Right cardiac atrium (tissue), 5 donors: ENCODE data around the gene ANXA4. TPM values are rescaled to one million over a fixed set of nuclear protein-coding genes. Genes with fewer than 3 reads are reported as not detected.
"Not testable (repeated sequence)": the region's sequence is repeated elsewhere in the genome, so short reads cannot be mapped to it uniquely, and the experiment has no call there.

Experiments used
- ATAC-seq, 2 donors: fragments of 200-7000 bp; cut with Tn5 transposase; one replicate each; pipeline versions ENCODE4 v1.8.0 to v1.9.1; 2020; ENCODE audit warnings: moderate library complexity in 2 of 2, mild to moderate bottlenecking in 1 of 2
- DNase-seq, 3 donors: peaks; one replicate each; pipeline ENCODE4 v3.0.0-alpha.2; 2020
- H3K27ac ChIP-seq: one replicate; pipeline ENCODE4 v1.5.1; 2013; ENCODE audit warnings: mild to moderate bottlenecking, low read length, control low read depth, moderate library complexity
- H3K27me3 ChIP-seq: one replicate; pipeline ENCODE4 v1.6.1; 2013; ENCODE audit not compliant: control insufficient read depth, insufficient read depth
- H3K4me1 ChIP-seq: one replicate; pipeline ENCODE4 v1.6.1; 2013; ENCODE audit warnings: low read length; ENCODE audit not compliant: control insufficient read depth, insufficient read depth
- H3K4me3 ChIP-seq: one replicate; pipeline ENCODE4 v1.5.1; 2013; ENCODE audit warnings: low read length, control low read depth
- H3K9me3 ChIP-seq: one replicate; pipeline ENCODE4 v1.6.1; 2013; ENCODE audit warnings: low read length; ENCODE audit not compliant: control insufficient read depth
- WGBS: extraction: QIAGEN DNeasy Blood & Tissue Kit; methylation state at CpG from one replicate; pipeline ENCODE4 v1.1.7; 2013; 5-methylcytosine and 5-hydroxymethylcytosine counted together
- intact Hi-C, 4 donors: fragments of 100-400 bp; cut with DNase I; formaldehyde crosslinking; loops; one replicate each; pipeline versions ENCODE4 v1.11.0 to v1.14.0; 2022 to 2023
- polyA plus RNA-seq: library from polyadenylated mRNA; stranded (reverse); fragments of 200-250 nt; gene quantifications from one replicate; pipeline ENCODE4 v1.2.3, GENCODE V29; 2013
- total RNA-seq, 4 donors: library from RNA; stranded (reverse); fragmentation: NEBNext Ultra II Directional; extraction: Animal tissue kit (Norgen Biotek cat#: 25700); gene quantifications; one replicate each; pipeline ENCODE4 v1.2.1, GENCODE V29; 2021
- donor health status: healthy with polysubstance abuse.
- donor health status: DM: no; HTN: yes; CAD: no.
- donor health status: DM: no; HTN: no; CAD: no.
- donor health status: DM: no; HTN: yes; CAD: no; lungs with severe emphysema.
- donor health status: DM: yes; HTN: yes; CAD: no.

Gene ANXA4
- total and polyA plus RNA-seq, 5 donors = 15.4 to 43.7 (median 27.3) TPM

DNA sequence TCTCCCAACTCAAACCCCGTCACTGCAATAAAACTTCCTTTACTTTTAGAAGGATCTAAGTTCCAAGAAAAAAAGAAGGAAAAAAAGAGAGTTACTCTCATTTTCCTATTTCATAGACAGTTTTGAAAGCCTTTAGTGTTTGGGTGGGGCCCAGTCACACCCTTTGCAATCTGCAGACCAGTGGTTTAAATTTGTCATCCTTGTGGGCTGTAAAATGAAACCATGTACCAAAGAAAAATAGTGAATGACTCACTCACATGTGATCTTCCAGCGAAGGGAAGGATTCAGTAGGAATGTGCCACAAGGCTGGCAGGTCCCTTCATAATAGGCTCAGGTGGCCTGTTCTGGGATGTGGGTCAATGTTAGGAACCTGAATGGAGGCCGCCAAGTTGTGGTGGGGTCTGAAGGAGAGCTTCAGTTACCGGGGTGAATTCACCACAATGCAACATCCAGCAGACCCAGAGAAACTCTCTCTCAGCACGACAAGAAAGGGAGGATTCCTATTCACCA lies 28.3 kb downstream of the ANXA4 start:
- DNase-seq (peak in 1 of 3 donors; percentile 51), ATAC-seq (peak; percentile 77 to 91)
- Histone ChIP-seq H3K4me1 (peaks cover 6% of the 10 kb centered on the region), H3K27ac (no peak overlapping the region), H3K9me3 (no peaks in the 10 kb centered on the region), H3K27me3 (no peaks in the 10 kb centered on the region), H3K4me3 (no peak overlapping the region)
- intact Hi-C loops = no loop called here
- WGBS = 77% methylated on average over 5 of the region's 5 CpGs

DNA sequence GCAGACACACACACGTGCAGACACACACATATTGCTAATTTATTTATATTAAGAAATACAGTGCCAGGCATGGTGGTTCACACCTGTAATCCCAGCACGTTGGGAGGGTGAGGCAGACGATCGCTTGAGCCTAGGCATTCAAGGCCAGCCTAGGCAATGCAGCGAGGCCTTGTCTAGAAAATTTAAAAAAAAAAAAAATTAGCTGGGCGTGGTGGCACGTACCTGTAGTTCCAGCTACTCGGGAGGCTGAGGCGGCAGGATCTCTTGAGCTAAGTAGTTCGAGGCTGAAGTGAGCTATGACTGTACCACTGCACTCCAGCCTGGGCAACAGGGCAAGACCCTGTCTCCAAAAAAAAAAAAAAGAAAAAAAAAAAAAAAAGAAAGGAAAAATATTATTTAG lies 28.8 kb downstream of the ANXA4 start:
- no peak for ATAC-seq
- intact Hi-C loops = no loop called here
- 97% methylated on average over 10 of the region's 10 CpGs for WGBS
- Histone ChIP-seq H3K9me3 (no peaks in the 10 kb centered on the region), H3K27ac (no peak overlapping the region), H3K4me1 (peaks cover 6% of the 10 kb centered on the region), H3K27me3 (no peaks in the 10 kb centered on the region), H3K4me3 (no peak overlapping the region)
- no peak for DNase-seq

DNA sequence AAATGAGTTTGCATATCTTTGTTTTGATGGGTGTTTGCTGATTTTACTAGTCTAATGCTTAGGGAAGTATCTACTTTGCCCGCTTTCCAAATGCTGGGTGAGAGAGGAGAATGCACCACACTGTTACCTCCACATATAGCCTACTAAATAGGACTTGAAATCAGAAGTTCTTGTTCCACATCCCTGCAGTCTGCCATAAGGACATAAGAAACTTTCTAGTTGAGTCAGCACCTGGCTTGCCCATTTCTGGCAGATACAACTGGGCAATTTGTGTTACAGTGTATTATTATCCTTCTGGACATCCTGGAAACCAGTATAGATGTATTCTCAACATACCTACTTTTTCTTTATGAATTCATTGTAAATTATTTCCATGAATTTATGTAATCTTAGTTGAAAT lies 29.5 kb downstream of the ANXA4 start:
- ATAC-seq (no peak), DNase-seq (no peak)
- intact Hi-C loops = no loop called here
- H3K27ac ChIP-seq = no peak overlapping the region
- H3K27me3 ChIP-seq = no peaks in the 10 kb centered on the region
- WGBS = 96% methylated on average over 1 of the region's 1 CpG
- no peaks in the 10 kb centered on the region for H3K9me3 ChIP-seq
- peaks cover 5% of the 10 kb centered on the region for H3K4me1 ChIP-seq
- H3K4me3 ChIP-seq = no peak overlapping the region

DNA sequence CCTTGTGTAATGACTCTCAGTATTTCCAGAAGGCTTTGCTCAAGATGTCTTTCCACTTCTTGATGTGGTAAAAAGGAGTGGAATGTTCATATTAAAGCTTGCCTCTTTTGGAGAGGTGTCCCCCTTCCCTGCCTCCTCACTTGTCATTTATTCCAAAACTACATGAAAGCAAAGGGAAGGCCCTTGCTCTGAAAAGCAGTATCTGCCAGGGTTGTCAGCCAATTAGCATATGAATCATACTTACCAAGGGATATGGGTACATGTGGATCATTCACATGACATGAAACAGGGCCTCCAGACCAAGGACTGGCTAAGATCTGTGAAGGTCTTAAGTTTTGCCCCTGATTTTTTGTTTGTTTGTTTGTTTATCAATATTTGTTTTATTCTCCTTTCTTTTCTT lies 31.3 kb downstream of the ANXA4 start:
- intact Hi-C loops = no loop called here
- no peaks in the 10 kb centered on the region for H3K27me3 ChIP-seq
- DNase-seq = no peak
- no peak overlapping the region for H3K27ac ChIP-seq
- no peaks in the 10 kb centered on the region for H3K4me1 ChIP-seq
- peak in 1 of 2 donors; percentile 16 for ATAC-seq
- no peaks in the 10 kb centered on the region for H3K9me3 ChIP-seq
- H3K4me3 ChIP-seq = no peak overlapping the region

DNA sequence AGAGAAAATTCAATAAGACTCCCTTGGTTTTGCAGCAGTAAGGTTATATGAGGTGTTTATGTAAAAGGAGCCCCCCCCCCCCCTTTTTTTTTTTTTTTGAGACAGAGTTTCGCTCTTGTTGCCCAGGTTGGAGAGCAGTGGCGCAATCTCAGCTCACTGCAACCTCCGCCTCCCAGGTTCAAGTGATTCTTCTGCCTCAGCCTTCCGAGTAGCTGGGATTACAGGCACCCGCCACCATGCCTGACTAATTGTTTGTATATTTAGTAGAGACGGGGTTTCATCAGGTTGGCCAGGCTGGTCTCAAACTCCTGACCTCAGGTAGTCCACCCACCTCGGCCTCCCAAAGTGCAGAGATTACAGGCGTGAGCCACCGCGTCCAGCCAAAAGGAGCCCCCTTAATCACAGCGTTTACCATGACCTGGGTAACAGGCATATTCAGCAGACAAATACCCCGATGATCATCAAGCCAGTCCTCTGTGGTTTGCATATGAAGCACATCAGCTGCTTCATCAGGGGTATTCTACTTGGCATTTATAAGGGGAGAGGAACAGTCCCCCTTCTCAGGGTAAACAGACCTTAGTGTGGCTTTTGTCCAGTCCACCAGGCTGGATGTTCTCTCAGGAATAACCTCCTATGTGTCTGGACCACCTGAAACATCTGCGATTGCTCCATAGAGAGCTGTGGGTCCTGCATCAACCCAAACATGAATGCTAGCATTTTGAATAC lies 32.5 kb downstream of the ANXA4 start:
- H3K27ac ChIP-seq, H3K9me3 ChIP-seq, H3K4me1 ChIP-seq, H3K27me3 ChIP-seq, ATAC-seq, intact Hi-C loops, DNase-seq, H3K4me3 ChIP-seq: not testable (repeated sequence)
- WGBS = 97% methylated on average over 13 of the region's 13 CpGs

DNA sequence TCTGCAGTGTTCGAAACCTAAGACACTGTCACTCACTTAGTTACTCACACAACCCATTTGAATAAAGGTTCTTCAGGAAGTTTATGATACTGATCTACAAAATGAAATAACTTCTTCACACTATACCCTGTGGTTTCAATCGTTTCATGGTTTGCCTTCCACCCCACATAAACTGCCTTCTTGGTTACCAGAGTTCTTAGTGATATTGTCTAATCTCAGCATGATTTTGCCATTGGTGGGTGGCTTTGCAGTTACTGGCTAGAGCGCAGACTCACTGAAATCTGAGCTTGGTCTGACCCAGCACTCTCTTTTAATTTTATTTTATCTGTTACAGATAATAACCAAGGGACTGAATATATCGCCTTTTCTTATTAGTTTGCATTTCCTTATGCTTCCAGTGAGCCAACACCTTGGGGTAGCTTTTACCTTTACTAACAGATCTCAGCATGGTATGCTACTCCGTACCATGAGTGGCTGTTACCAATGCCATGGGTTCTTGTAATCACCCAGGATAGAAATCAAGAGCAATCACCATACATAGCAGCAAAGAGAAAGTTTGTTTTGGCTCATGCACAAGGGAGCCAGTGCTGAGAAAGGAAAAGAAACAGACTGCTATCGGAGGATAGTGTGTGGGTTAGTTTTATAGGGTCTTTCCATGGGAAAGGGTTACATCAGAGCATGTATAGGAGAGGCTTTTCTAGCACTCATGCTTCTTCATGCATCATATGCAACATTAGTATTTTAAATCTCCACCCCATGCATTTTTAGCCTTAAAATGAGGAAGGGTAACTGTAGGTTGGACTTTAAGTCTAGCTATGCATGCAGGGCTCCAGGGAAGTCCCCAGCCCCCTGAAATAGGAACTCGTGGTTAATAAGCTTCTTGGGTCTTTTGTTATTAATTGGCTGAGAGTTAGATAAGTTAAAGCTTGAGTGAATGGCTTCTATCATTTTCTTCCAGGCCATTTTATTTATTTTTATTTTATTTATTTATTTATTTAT lies 33.3 kb downstream of the ANXA4 start:
- H3K27me3 ChIP-seq = no peaks in the 10 kb centered on the region
- H3K4me3 ChIP-seq = no peak overlapping the region
- no peaks in the 10 kb centered on the region for H3K9me3 ChIP-seq
- H3K4me1 ChIP-seq = no peaks in the 10 kb centered on the region
- 55% methylated on average over 7 of the region's 7 CpGs for WGBS
- intact Hi-C loops = no loop called here
- H3K27ac ChIP-seq = no peak overlapping the region
- DNase-seq = no peak
- no peak for ATAC-seq

DNA sequence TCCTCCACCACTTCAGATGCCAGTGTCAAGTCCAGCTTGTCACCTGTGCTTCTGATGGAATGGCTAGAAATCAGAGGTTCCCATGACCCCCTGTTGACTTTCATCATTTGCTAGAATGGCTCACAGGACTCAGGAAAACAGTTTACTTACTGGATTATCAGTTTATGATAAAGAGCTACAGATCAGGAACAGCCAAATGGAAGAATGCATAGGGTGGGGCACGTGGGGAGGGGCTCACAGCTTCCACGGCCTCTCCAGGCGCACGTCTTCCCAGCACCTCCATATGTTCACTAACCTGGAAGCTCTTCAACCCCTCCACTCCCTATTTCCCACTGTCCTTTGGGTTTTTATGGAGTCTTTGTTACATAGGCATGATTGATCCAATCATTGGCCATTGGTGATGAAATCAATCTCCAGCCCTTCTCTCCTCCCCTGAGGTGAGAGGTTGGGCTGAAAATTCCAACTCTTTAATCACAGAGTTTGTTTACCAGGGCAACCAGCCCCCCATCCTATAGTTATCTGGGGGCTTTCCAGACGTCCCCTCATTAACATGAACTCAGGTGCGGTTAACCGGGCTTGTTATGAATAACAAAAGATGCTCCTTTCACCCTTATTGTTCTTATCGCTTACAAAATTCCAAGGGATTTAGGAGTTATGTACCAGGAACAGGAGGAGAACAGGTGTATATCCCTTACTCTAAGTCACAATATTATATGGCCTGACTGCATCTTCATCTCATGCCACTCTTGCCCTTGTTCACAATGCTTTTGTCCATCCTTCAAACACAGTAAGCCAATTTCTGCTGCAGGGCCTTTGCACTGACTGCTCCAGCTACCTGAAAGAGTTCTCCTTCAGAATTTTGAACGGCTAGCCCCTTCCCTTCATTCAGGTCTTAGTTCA lies 35.2 kb downstream of the ANXA4 start:
- Histone ChIP-seq H3K4me1 (peaks cover 3% of the 10 kb centered on the region), H3K4me3 (no peak overlapping the region), H3K27me3 (no peaks in the 10 kb centered on the region), H3K27ac (no peak overlapping the region), H3K9me3 (no peaks in the 10 kb centered on the region)
- ATAC-seq = no peak
- intact Hi-C loops = no loop called here
- WGBS = 92% methylated on average over 9 of the region's 9 CpGs
- DNase-seq = no peak

DNA sequence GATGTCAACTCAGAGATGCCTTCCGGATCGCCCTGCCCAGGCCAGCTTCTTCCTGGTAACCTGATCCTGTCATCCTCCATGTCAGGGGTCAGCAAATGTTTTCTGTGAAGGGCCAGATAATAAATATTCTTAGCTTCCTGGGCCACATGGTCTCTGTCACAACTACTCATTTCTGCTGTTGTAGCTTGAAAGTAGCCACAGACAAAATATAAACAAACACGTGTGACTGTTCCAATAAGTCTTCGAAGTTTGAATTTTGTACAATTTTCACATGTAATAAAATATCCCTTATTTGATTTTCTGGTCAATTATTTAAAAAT lies 35.8 kb downstream of the ANXA4 start:
- 88% methylated on average over 4 of the region's 4 CpGs for WGBS
- no peak for ATAC-seq

DNA sequence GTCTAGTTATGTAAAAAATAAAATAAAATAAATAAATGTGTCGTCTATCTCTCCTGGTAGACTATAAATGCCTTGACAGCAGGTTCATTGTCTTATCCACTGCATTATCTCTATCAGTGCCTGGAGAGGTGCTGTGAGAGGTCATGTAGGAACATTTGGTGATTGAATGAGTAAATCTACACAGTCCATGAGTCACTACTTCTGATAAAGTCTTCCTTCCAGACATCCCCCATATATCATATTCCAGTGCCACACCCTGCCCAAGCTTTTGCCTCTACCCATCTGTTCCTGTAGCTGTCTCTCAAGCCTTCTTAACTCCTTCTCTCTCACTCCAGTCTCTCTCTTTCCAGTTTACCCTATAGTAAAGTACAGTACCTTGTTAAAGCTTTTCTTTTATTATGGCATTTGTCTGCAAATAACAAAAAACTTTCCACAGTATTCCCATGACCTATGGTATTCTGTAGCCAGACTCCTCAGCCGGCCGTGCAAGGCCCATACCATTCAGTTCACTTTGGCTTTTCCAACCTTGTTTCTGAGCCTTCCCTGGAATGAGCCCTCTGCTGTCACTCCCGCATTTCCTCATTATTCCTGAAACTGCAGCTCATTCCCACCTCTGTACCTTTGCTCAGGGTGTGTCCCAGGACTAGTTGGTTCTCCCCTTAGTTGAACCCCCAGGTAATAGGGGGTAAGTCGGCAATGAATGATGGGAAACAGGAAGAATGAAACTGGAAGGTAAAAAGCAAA lies 37.5 kb downstream of the ANXA4 start:
- no peak overlapping the region for H3K4me3 ChIP-seq
- intact Hi-C loops = no loop called here
- DNase-seq (no peak), ATAC-seq (peak in 1 of 2 donors; percentile 66)
- H3K27me3 ChIP-seq = no peaks in the 10 kb centered on the region
- H3K27ac ChIP-seq = no peak overlapping the region
- H3K9me3 ChIP-seq = no peaks in the 10 kb centered on the region
- peaks cover 3% of the 10 kb centered on the region for H3K4me1 ChIP-seq
- 86% methylated on average over 5 of the region's 5 CpGs for WGBS

More for the DNA sequence above, 35.8 kb downstream of the ANXA4 start:
- no peak for DNase-seq
- Histone ChIP-seq H3K27ac (no peak overlapping the region), H3K9me3 (no peaks in the 10 kb centered on the region), H3K4me3 (no peak overlapping the region), H3K27me3 (no peaks in the 10 kb centered on the region), H3K4me1 (peaks cover 3% of the 10 kb centered on the region)
- intact Hi-C loops = no loop called here

DNA sequence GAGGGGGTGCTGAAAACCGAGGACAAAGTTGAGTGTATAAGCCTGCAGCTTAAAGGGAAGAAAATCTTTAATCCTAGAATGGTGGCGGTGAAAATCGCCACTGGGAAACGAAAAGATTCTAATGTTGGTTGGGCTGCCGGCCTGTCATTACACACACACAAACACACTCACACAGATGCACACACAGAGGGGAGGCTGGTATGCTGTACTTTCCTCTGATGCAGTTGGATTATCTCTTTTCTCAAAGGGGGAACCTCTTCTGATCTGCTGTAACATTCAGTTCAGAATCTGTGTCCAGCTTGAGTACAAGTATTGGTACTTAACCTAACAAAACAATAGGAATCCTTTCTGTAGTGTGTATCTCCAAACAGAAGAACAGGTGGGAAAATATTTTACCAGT lies 39.0 kb downstream of the ANXA4 start:
- Histone ChIP-seq H3K9me3 (no peaks in the 10 kb centered on the region), H3K4me3 (no peak overlapping the region), H3K4me1 (peaks cover 3% of the 10 kb centered on the region), H3K27me3 (no peaks in the 10 kb centered on the region), H3K27ac (no peak overlapping the region)
- ATAC-seq = peak in 1 of 2 donors; percentile 49
- intact Hi-C loops = no loop called here
- no peak for DNase-seq
- 64% methylated on average over 5 of the region's 5 CpGs for WGBS
